Fibroblast of villous mesenchyme (primary cell): ENCODE results near the gene PRM3. TPM values are rescaled to one million over a fixed set of nuclear protein-coding genes. Genes with fewer than 3 reads are reported as not detected.

ENCODE experiments used
- DNase-seq: peaks from one replicate; pipeline ENCODE4 v3.0.0-alpha.2; 2010; ENCODE audit warnings: low read depth
- H3K4me3 ChIP-seq: 2 replicates; pipeline ENCODE4 v1.5.1; 2011; ENCODE audit warnings: low read depth, mild to moderate bottlenecking, low read length
- total RNA-seq: library from RNA; depleted of rRNA; stranded (reverse); fragments of >200 nt; gene quantifications from 2 replicates; pipeline ENCODE4 v1.2.3, GENCODE V29; 2012
- TF ChIP-seq, protein P1 (sequence below): IDR thresholded peaks from 2 replicates; pipeline ENCODE4 v1.5.1; 2012; ENCODE audit warnings: low read depth, mild to moderate bottlenecking, low read length; ENCODE audit not compliant: insufficient read depth

PRM3 gene
- total RNA-seq, 1 donor: not detected

DNA sequence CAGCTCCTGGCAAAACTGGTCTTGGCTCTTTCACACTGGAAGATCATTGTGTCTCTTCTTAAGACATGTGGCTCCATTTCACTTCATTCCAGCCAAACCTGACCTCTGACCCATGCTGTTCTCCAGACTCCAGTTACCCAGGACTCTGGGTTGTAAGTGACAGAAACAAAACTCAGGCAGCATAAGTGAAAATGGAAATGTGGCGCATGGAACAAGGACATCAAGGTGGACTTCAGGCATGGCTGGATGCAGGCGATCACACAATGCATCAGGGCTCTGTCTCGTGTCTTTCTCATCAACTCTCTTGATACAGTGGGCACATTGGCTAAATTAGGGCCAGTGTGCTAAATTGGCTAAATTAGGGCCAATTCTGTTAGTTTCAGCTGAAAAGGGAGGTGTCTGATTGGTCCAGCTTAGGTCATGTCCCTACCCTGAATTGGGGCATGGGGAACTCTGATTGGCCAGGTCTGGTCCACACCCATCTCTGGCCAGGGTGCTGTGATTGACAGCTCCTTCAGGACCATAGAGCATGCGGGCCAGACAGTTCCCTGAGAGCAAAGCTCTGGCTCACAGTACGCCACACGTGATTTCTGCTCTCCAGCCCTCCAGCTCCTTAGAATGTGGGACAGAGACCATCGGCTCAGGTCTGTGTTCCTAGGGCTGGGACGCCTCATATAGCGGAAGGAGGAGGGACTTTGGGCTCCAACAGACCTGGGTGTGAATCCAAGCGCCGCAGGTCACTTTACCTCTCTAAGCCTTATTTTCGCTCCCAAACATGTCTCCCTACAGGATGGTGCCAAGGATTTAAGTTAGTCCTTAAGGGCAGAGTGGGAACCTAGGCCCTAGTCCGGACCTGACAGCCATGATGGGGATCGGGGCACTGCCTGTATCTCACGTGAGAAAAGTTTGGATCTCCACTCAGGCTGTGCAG, 34.9 kb downstream of the PRM3 start:
- DNase-seq: no peak
- no peak overlapping the region for H3K4me3 ChIP-seq
- TF ChIP-seq, protein P1, sequence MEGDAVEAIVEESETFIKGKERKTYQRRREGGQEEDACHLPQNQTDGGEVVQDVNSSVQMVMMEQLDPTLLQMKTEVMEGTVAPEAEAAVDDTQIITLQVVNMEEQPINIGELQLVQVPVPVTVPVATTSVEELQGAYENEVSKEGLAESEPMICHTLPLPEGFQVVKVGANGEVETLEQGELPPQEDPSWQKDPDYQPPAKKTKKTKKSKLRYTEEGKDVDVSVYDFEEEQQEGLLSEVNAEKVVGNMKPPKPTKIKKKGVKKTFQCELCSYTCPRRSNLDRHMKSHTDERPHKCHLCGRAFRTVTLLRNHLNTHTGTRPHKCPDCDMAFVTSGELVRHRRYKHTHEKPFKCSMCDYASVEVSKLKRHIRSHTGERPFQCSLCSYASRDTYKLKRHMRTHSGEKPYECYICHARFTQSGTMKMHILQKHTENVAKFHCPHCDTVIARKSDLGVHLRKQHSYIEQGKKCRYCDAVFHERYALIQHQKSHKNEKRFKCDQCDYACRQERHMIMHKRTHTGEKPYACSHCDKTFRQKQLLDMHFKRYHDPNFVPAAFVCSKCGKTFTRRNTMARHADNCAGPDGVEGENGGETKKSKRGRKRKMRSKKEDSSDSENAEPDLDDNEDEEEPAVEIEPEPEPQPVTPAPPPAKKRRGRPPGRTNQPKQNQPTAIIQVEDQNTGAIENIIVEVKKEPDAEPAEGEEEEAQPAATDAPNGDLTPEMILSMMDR: no peak

- TF ChIP-seq, protein P1: no peak
- peak; percentile 31 for DNase-seq
- no peak overlapping the region for H3K4me3 ChIP-seq
Measured at GRCh38 chr16:11236461-11237254, 36.8 kb downstream of the PRM3 start.

DNA sequence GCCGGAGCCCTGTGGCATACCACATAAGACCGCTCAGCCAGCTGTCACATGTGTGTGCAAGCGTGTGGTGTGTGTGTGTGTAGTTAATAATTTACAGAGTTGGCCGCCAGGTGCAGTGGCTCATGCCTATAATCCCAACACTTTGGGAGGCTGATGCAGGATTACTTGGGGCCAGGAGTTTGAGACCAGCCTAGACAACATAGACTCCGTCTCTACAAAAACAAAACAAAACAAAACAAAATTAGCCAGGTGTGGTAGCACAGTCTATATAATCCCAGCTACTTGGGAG, 37.8 kb downstream of the PRM3 start:
- TF ChIP-seq, protein P1: no peak

GRCh38 chr16:11234884-11235702, 38.3 kb downstream of the PRM3 start:
- no peak overlapping the region for H3K4me3 ChIP-seq
- peak; percentile 64 for DNase-seq
- TF ChIP-seq, protein P1: no peak

More for the DNA sequence above, 37.8 kb downstream of the PRM3 start:
- H3K4me3 ChIP-seq: no peak overlapping the region
- DNase-seq: no peak

DNA sequence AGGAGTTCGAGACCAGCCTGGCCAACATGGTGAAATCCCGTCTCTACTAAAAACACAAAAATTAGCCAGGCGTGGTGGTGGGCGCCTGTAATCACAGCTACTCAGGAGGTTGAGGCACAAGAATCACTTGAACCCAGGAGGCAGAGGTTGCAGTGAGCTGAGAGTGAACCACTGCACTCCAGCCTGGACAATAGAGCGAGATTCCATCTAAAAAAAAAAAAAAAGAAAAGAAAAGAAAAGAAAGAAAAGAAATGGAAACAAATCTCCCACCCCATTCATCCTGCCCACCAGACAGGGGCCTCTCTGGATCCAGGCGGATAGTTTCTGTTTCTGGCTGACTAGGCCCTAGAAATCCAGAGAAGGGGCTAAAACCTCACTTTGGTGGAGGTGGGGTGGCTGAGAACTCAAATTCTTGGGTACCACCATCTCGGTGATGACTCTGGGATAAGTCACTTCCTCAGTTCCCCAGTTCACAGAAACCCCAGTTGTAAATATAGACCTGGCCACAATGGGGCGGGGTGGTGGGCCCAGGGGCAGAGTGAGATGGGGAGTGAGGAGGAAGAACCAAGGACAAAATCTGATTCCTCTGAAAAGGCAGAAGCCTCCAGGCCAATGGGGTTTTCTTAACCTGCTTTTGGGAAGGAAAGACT, 39.6 kb downstream of the PRM3 start:
- no peak overlapping the region for H3K4me3 ChIP-seq
- DNase-seq: no peak
- TF ChIP-seq, protein P1: no peak
